Measurements from ENCODE around the gene ABCA7. TPM values are rescaled to one million over a fixed set of nuclear protein-coding genes. Genes with fewer than 3 reads are reported as not detected.
A peak's percentile ranks its signal among the peaks of the same experiment; 100 is the strongest.

The ABCA7 gene
- total RNA-seq, 1 experiment from 2014 or later, result 40.3 TPM

GRCh38 chr19:1082165-1082927, 42.4 kb downstream of the ABCA7 start:
- ChIA-PET CTCF (interaction anchor here (0.8 to 4.8 kb wide), 25 partner anchors 11 to 284 kb away, joined by 3 to 109 read pairs (median 5); partner anchors contain the start of genes ABCA7, ARHGAP45, ATP5F1D and CNN2), POLR2A (interaction anchor here (0.6 to 2.4 kb wide), 17 partner anchors 11 to 332 kb away, joined by 3 to 22 read pairs (median 4); partner anchors contain the start of genes ABCA7, ARHGAP45, CIRBP and CNN2)
- H3K4me1 Mint-ChIP-seq, result no peaks in the 10 kb centered on the region; the same call in 1 of the 2 replicates
- no peaks in the 10 kb centered on the region for H3K27me3 Mint-ChIP-seq (ENCODE audit: low read depth)
- peak overlapping the region; percentile 90 for H3K27ac Mint-ChIP-seq
- DNase-seq (ENCODE audit: low spot score), result peak; percentile 99
- TF ChIP-seq, protein P1, sequence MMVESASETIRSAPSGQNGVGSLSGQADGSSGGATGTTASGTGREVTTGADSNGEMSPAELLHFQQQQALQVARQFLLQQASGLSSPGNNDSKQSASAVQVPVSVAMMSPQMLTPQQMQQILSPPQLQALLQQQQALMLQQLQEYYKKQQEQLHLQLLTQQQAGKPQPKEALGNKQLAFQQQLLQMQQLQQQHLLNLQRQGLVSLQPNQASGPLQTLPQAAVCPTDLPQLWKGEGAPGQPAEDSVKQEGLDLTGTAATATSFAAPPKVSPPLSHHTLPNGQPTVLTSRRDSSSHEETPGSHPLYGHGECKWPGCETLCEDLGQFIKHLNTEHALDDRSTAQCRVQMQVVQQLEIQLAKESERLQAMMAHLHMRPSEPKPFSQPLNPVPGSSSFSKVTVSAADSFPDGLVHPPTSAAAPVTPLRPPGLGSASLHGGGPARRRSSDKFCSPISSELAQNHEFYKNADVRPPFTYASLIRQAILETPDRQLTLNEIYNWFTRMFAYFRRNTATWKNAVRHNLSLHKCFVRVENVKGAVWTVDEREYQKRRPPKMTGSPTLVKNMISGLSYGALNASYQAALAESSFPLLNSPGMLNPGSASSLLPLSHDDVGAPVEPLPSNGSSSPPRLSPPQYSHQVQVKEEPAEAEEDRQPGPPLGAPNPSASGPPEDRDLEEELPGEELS (CRISPR knock-in tag; IDR thresholded peaks at IDR 0.05), result no peak
- TF ChIP-seq SP1 (CRISPR knock-in tag; conservative IDR thresholded peaks at IDR 0.05) (peak; percentile 53; the same call in 1 of the 2 replicates), ZSCAN18 (CRISPR knock-in tag; IDR thresholded peaks at IDR 0.05) (no peak), USF1 (CRISPR knock-in tag; IDR thresholded peaks at IDR 0.05) (peak; percentile 63)
- TF ChIP-seq, protein P2, sequence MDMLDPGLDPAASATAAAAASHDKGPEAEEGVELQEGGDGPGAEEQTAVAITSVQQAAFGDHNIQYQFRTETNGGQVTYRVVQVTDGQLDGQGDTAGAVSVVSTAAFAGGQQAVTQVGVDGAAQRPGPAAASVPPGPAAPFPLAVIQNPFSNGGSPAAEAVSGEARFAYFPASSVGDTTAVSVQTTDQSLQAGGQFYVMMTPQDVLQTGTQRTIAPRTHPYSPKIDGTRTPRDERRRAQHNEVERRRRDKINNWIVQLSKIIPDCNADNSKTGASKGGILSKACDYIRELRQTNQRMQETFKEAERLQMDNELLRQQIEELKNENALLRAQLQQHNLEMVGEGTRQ (CRISPR knock-in tag; IDR thresholded peaks at IDR 0.05), result peak; percentile 57
- H3K4me3 Mint-ChIP-seq, result peak overlapping the region; percentile 67
- no peaks in the 10 kb centered on the region for H3K9me3 Mint-ChIP-seq
- peaks cover 8% of the 10 kb centered on the region; the same call in 1 of the 2 replicates for H3K36me3 Mint-ChIP-seq
- ATAC-seq, result peak; percentile 83

DNA sequence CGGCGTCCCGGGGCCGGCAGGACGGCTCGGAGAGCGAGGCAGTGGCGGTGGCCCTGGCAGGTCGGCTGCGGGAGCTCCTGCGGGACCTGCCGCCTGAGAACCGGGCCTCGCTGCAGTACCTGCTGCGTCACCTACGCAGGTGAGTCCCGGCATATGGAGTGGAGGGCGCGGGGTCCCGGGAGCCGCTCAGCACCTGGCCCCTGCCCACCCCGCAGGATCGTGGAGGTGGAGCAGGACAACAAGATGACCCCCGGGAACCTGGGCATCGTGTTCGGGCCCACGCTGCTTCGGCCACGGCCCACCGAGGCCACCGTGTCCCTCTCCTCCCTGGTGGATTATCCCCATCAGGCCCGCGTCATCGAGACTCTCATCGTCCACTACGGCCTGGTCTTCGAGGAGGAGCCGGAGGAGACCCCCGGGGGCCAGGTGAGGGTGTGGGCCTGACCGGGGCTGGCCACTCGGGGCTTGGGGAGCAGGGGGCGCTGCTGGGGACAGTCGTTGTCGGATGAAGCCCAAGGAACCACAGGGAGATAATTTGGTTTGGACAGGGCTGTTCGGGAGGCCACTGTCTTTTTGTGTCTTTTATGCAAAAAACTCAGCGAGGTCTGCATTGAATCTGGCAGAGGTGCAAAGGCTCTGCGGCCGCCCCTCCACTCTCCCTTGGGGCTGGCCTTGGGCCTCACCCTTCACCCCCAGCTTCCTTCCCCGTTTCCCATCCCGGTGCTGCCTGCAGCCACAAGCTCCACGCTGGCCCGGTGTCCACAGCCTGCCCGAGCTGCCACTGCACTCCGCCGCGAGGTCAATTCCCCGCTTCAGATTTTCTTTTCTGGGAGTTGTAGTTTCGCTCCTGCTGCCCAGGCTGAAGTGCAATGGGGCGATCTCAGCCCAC, 43.3 kb downstream of the ABCA7 start:
- no peak overlapping the region for H3K4me3 Mint-ChIP-seq
- ChIA-PET POLR2A (interaction anchor here (0.5 to 2.4 kb wide), 11 partner anchors 11 to 1148 kb away, joined by 3 to 22 read pairs (median 7); partner anchors contain the start of genes ABCA7, ARHGAP45, CIRBP and CNN2), CTCF (interaction anchor here (0.8 to 4.8 kb wide), 22 partner anchors 11 to 284 kb away, joined by 3 to 109 read pairs (median 6); partner anchors contain the start of genes ABCA7, ARHGAP45, ATP5F1D and CNN2)
- no peaks in the 10 kb centered on the region for H3K27me3 Mint-ChIP-seq (ENCODE audit: low read depth)
- DNase-seq (ENCODE audit: low spot score) (no peak), ATAC-seq (no peak)
- H3K9me3 Mint-ChIP-seq, result no peaks in the 10 kb centered on the region
- H3K27ac Mint-ChIP-seq, result no peak overlapping the region
- peaks cover 14% of the 10 kb centered on the region for H3K36me3 Mint-ChIP-seq
- H3K4me1 Mint-ChIP-seq, result no peaks in the 10 kb centered on the region; the same call in 1 of the 2 replicates
- TF ChIP-seq, protein P3, sequence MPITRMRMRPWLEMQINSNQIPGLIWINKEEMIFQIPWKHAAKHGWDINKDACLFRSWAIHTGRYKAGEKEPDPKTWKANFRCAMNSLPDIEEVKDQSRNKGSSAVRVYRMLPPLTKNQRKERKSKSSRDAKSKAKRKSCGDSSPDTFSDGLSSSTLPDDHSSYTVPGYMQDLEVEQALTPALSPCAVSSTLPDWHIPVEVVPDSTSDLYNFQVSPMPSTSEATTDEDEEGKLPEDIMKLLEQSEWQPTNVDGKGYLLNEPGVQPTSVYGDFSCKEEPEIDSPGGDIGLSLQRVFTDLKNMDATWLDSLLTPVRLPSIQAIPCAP (CRISPR knock-in tag; IDR thresholded peaks at IDR 0.05), result no peak
- TF ChIP-seq SOX15 (CRISPR knock-in tag; IDR thresholded peaks at IDR 0.05), result no peak
- TF ChIP-seq JAZF1 (CRISPR knock-in tag; IDR thresholded peaks at IDR 0.05), result no peak
- no peak for TF ChIP-seq RORB (CRISPR knock-in tag; IDR thresholded peaks at IDR 0.05)
- TF ChIP-seq CREM (CRISPR knock-in tag; IDR thresholded peaks at IDR 0.05), result no peak
- no peak for TF ChIP-seq SMAD3 (CRISPR knock-in tag; IDR thresholded peaks at IDR 0.05; ENCODE audit: borderline replicate concordance)
- no peak for TF ChIP-seq ZNF219 (CRISPR knock-in tag; IDR thresholded peaks at IDR 0.05; ENCODE audit: borderline replicate concordance)
- TF ChIP-seq MAX (CRISPR knock-in tag; IDR thresholded peaks at IDR 0.05), result no peak
- no peak for TF ChIP-seq ERG (CRISPR knock-in tag; IDR thresholded peaks at IDR 0.05)
- no peak for TF ChIP-seq MYBL2 (CRISPR knock-in tag; IDR thresholded peaks at IDR 0.05)
- TF ChIP-seq SP1 (CRISPR knock-in tag; conservative IDR thresholded peaks at IDR 0.05), result no peak
- no peak for TF ChIP-seq ZSCAN18 (CRISPR knock-in tag; IDR thresholded peaks at IDR 0.05)
- TF ChIP-seq TEAD4 (CRISPR knock-in tag; IDR thresholded peaks at IDR 0.05), result no peak
- no peak for TF ChIP-seq NFYB (CRISPR knock-in tag; conservative IDR thresholded peaks at IDR 0.05; ENCODE audit: low read depth)
- TF ChIP-seq ATF3 (CRISPR knock-in tag; conservative IDR thresholded peaks at IDR 0.05), result no peak
- no peak for TF ChIP-seq IRF2 (CRISPR knock-in tag; IDR thresholded peaks at IDR 0.05; ENCODE audit: borderline replicate concordance, low read depth)
- TF ChIP-seq FOXJ3 (CRISPR knock-in tag; IDR thresholded peaks at IDR 0.05; ENCODE audit: borderline replicate concordance), result no peak
- no peak for TF ChIP-seq ZNF232 (CRISPR knock-in tag; IDR thresholded peaks at IDR 0.05)
- no peak for TF ChIP-seq GABPB1 (CRISPR knock-in tag; IDR thresholded peaks at IDR 0.05)
